ENCODE results near the gene WARS2. TPM values are rescaled to one million over a fixed set of nuclear protein-coding genes. Genes with fewer than 3 reads are reported as not detected.
"Not testable (repeated sequence)": the region's sequence is repeated elsewhere in the genome, so short reads cannot be mapped to it uniquely, and the experiment has no call there.

WARS2 gene
- total RNA-seq, 2 experiments from 2014 or later = 16.0 to 25.2 TPM

DNA sequence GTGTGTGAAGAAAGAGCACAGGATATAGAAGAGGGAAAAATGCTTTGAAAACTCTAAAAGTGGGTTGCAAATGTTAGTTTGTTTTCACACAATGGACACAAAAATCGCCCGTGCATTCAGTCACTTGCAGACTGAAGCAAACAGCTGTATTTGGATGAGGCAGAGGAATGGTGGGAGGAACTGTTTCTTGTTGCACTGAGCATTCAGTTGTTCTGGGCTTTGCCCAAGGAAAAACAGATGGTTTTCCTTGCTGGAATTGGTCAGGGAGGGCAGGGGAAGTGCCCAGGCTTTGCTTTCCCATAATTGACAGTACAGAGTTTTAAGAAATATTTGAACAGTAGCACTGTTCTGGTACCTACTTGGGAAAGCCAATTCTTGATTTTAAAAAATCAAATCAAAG, 19.5 kb upstream of the WARS2 start:
- Mint-ChIP-seq H3K27me3 (no peaks in the 10 kb centered on the region), H3K36me3 (ENCODE audit: low read depth) (peaks cover 66% of the 10 kb centered on the region), H3K9me3 (ENCODE audit: low read depth) (peaks cover 5% of the 10 kb centered on the region), H3K4me3 (no peak overlapping the region), H3K4me1 (no peaks in the 10 kb centered on the region), H3K27ac (no peak overlapping the region)
- DNase-seq (no peak), ATAC-seq (no peak)
- POLR2A ChIA-PET = no interaction called here
- intact Hi-C loops (cut with DNase I, micrococcal nuclease) = no loop called here
- CTCF ChIA-PET = no interaction called here

- ATAC-seq (no peak), DNase-seq (no peak)
- no peak overlapping the region for H3K4me3 Mint-ChIP-seq
- no peak overlapping the region for H3K27ac Mint-ChIP-seq
- intact Hi-C loops (cut with DNase I, micrococcal nuclease) = no loop called here
- H3K9me3 Mint-ChIP-seq (ENCODE audit: low read depth) = peaks cover 5% of the 10 kb centered on the region
- no peaks in the 10 kb centered on the region for H3K27me3 Mint-ChIP-seq
- H3K36me3 Mint-ChIP-seq (ENCODE audit: low read depth) = peaks cover 66% of the 10 kb centered on the region
- H3K4me1 Mint-ChIP-seq = peaks cover 2% of the 10 kb centered on the region
- ChIA-PET POLR2A (no interaction called here), CTCF (no interaction called here)
These were observed 18.7 kb upstream of the WARS2 start for GRCh38 chr1:119159111-119159510.

- peaks cover 71% of the 10 kb centered on the region for H3K36me3 Mint-ChIP-seq (ENCODE audit: low read depth)
- ATAC-seq; H3K4me1 Mint-ChIP-seq; POLR2A ChIA-PET; H3K27ac Mint-ChIP-seq; intact Hi-C loops (cut with DNase I, micrococcal nuclease); H3K9me3 Mint-ChIP-seq (ENCODE audit: low read depth); CTCF ChIA-PET; DNase-seq; H3K27me3 Mint-ChIP-seq; H3K4me3 Mint-ChIP-seq: not testable (repeated sequence)
These were observed 16.3 kb upstream of the WARS2 start for GRCh38 chr1:119156761-119157160.

DNA sequence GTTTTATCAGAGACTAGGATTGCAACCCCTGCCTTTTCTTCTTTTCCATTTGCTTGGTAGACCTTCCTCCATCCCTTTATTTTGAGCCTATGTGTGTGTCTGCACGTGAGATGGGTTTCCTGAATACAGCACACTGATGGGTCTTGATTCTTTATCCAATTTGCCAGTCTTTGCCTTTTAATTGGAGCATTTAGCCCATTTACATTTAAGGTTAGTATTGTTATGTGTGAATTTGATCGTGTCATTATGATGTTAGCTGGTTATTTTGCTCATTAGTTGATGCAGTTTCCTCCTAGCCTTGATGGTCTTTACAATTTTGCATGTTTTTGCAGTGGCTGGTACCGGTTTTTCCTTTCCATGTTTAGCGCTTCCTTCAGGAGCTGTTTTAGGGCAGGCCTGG, 14.6 kb upstream of the WARS2 start:
- ATAC-seq, H3K4me3 Mint-ChIP-seq: not testable (repeated sequence)

GRCh38 chr1:119150150-119150549, 9.7 kb upstream of the WARS2 start:
- peaks cover 2% of the 10 kb centered on the region for H3K4me1 Mint-ChIP-seq
- no peak for DNase-seq
- no peak overlapping the region for H3K4me3 Mint-ChIP-seq
- intact Hi-C loops (cut with DNase I, micrococcal nuclease) = no loop called here
- ChIA-PET CTCF (no interaction called here), POLR2A (no interaction called here)
- H3K27ac Mint-ChIP-seq = no peak overlapping the region
- H3K36me3 Mint-ChIP-seq (ENCODE audit: low read depth) = peaks cover 37% of the 10 kb centered on the region
- no peaks in the 10 kb centered on the region for H3K9me3 Mint-ChIP-seq (ENCODE audit: low read depth)
- ATAC-seq = no peak
- no peaks in the 10 kb centered on the region for H3K27me3 Mint-ChIP-seq

More for the DNA sequence above, 14.6 kb upstream of the WARS2 start:
- DNase-seq; H3K9me3 Mint-ChIP-seq (ENCODE audit: low read depth); H3K4me1 Mint-ChIP-seq; intact Hi-C loops (cut with DNase I, micrococcal nuclease); CTCF ChIA-PET; H3K27ac Mint-ChIP-seq; H3K27me3 Mint-ChIP-seq; POLR2A ChIA-PET: not testable (repeated sequence)
- peaks cover 71% of the 10 kb centered on the region for H3K36me3 Mint-ChIP-seq (ENCODE audit: low read depth)

GRCh38 chr1:119147661-119148090, 7.2 kb upstream of the WARS2 start:
- intact Hi-C loops (cut with DNase I, micrococcal nuclease) = loop anchor here in 1 of 2 experiments (10.0 kb wide), 1 partner anchor 1223 kb away; the partner anchor contains the start of genes GDAP2 and WDR3

GRCh38 chr1:119146466-119146865, 6.0 kb upstream of the WARS2 start:
- POLR2A ChIA-PET = no interaction called here
- Mint-ChIP-seq H3K27me3 (no peaks in the 10 kb centered on the region), H3K4me1 (peaks cover 9% of the 10 kb centered on the region), H3K4me3 (no peak overlapping the region), H3K36me3 (ENCODE audit: low read depth) (peaks cover 30% of the 10 kb centered on the region), H3K9me3 (ENCODE audit: low read depth) (no peaks in the 10 kb centered on the region), H3K27ac (no peak overlapping the region)
- intact Hi-C loops (cut with DNase I, micrococcal nuclease) = loop anchor here in 1 of 2 experiments (10.0 kb wide), 1 partner anchor 1222 kb away; the partner anchor contains the start of genes GDAP2 and WDR3
- peak; percentile 12 for ATAC-seq
- CTCF ChIA-PET = interaction anchor here (0.6 kb wide), 1 partner anchor 335 kb away, joined by 3 read pairs; no protein-coding TSS in a partner anchor
- DNase-seq = no peak

More at GRCh38 chr1:119147661-119148090, 7.2 kb upstream of the WARS2 start:
- ChIA-PET CTCF (no interaction called here), POLR2A (no interaction called here)
- no peaks in the 10 kb centered on the region for H3K27me3 Mint-ChIP-seq
- H3K27ac Mint-ChIP-seq = no peak overlapping the region
- peaks cover 31% of the 10 kb centered on the region for H3K36me3 Mint-ChIP-seq (ENCODE audit: low read depth)
- no peak for DNase-seq
- H3K4me1 Mint-ChIP-seq = peaks cover under 1% of the 10 kb centered on the region
- ATAC-seq = no peak
- no peaks in the 10 kb centered on the region for H3K9me3 Mint-ChIP-seq (ENCODE audit: low read depth)
- H3K4me3 Mint-ChIP-seq = no peak overlapping the region

DNA sequence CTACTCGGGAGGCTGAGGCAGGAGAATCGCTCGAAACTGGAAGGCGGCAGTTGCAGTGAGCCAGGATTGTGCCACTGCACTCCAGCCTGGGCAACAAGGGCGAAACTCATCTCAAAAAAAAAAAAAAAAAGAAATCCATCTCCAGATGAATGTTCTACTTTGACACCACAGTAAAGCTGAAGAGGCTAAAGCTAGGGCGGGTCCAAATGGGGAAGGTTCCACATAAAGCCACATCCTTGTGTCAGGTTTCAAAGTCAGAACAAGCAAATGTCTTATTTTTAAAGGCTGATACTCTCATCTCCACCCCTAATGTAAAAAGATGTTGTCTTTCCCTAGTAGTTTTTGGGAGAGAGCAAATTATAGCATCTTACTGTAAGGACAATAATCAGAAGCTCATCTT, 4.4 kb upstream of the WARS2 start:
- Mint-ChIP-seq H3K27ac (no peak overlapping the region), H3K27me3 (no peaks in the 10 kb centered on the region), H3K4me1 (peaks cover 13% of the 10 kb centered on the region), H3K4me3 (no peak overlapping the region), H3K36me3 (ENCODE audit: low read depth) (peaks cover 26% of the 10 kb centered on the region), H3K9me3 (ENCODE audit: low read depth) (no peaks in the 10 kb centered on the region)
- intact Hi-C loops (cut with DNase I, micrococcal nuclease) = loop anchor here (5.0 to 10.0 kb wide), 5 partner anchors 567 to 1778 kb away; partner anchors contain the start of genes GDAP2 (in 1 of the 2), MAN1A2 (in 1 of the 2), PHGDH (in 1 of the 2) and SEC22B (in 1 of the 2)
- ChIA-PET CTCF (interaction anchor here (0.8 kb wide), 1 partner anchor 103 kb away, joined by 3 read pairs; no protein-coding TSS in a partner anchor), POLR2A (no interaction called here)
- DNase-seq (no peak), ATAC-seq (no peak)

GRCh38 chr1:119143706-119144105, 3.3 kb upstream of the WARS2 start:
- H3K9me3 Mint-ChIP-seq (ENCODE audit: low read depth) = no peaks in the 10 kb centered on the region
- no peak for DNase-seq
- H3K4me1 Mint-ChIP-seq = peaks cover 13% of the 10 kb centered on the region
- H3K36me3 Mint-ChIP-seq (ENCODE audit: low read depth) = peaks cover 26% of the 10 kb centered on the region
- no peak overlapping the region for H3K27ac Mint-ChIP-seq
- ATAC-seq = no peak
- intact Hi-C loops (cut with DNase I, micrococcal nuclease) = loop anchor here (5.0 to 10.0 kb wide), 5 partner anchors 569 to 1776 kb away; partner anchors contain the start of genes GDAP2 (in 1 of the 2), MAN1A2 (in 1 of the 2), PHGDH (in 1 of the 2) and SEC22B (in 1 of the 2)
- no peak overlapping the region for H3K4me3 Mint-ChIP-seq
- no peaks in the 10 kb centered on the region for H3K27me3 Mint-ChIP-seq
- ChIA-PET CTCF (no interaction called here), POLR2A (no interaction called here)

DNA sequence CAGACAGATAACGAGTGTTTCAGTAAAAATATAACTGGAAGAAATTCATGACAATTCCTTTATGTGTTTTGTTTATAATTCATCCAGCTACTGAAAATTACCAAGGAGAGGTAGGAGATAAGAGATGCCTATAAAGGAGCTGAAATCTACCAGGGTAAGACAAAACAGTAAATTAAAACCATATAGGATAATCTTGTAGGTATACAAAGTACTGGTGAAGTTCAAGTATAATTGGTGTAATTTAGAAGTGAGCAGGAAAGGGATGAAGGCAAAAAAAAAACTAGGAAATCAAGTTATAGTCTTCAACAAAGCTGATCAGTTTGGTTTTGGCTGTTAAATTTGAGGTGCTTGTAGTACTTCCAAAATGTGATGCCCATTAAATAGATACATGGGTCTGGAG, 1.2 kb upstream of the WARS2 start:
- H3K4me1 Mint-ChIP-seq = peaks cover 13% of the 10 kb centered on the region
- H3K36me3 Mint-ChIP-seq (ENCODE audit: low read depth) = peaks cover 22% of the 10 kb centered on the region
- no peak for ATAC-seq

GRCh38 chr1:119141020-119141424, 569 bp upstream of the WARS2 start:
- ChIA-PET POLR2A (no interaction called here), CTCF (interaction anchor here (1.2 kb wide), 1 partner anchor 8 kb away, joined by 3 read pairs; no protein-coding TSS in a partner anchor)
- Mint-ChIP-seq H3K4me1 (peaks cover 13% of the 10 kb centered on the region), H3K27ac (no peak overlapping the region), H3K36me3 (ENCODE audit: low read depth) (peaks cover 24% of the 10 kb centered on the region), H3K27me3 (no peaks in the 10 kb centered on the region), H3K9me3 (ENCODE audit: low read depth) (no peaks in the 10 kb centered on the region), H3K4me3 (no peak overlapping the region)
- intact Hi-C loops (cut with DNase I, micrococcal nuclease) = loop anchor here (2.0 to 10.0 kb wide), 6 partner anchors 571 to 1774 kb away; partner anchors contain the start of genes GDAP2 (in 1 of the 2), MAN1A2 (in 1 of the 2), PHGDH (in 1 of the 2) and SEC22B (in 1 of the 2)
- DNase-seq = peak; percentile 71
- peak; percentile 16 for ATAC-seq

More for the DNA sequence above, 1.2 kb upstream of the WARS2 start:
- Mint-ChIP-seq H3K4me3 (no peak overlapping the region), H3K27me3 (no peaks in the 10 kb centered on the region), H3K9me3 (ENCODE audit: low read depth) (no peaks in the 10 kb centered on the region), H3K27ac (peak overlapping the region; percentile 32)
- CTCF ChIA-PET = interaction anchor here (0.6 to 1.2 kb wide), 2 partner anchors 8 to 20 kb away, joined by 3 read pairs; no protein-coding TSS in a partner anchor
- DNase-seq = no peak
- POLR2A ChIA-PET = no interaction called here
- intact Hi-C loops (cut with DNase I, micrococcal nuclease) = loop anchor here (2.0 to 10.0 kb wide), 6 partner anchors 571 to 1774 kb away; partner anchors contain the start of genes GDAP2 (in 1 of the 2), MAN1A2 (in 1 of the 2), PHGDH (in 1 of the 2) and SEC22B (in 1 of the 2)

GRCh38 chr1:119139857-119140176, 636 bp downstream of the WARS2 start:
- peaks cover 21% of the 10 kb centered on the region for H3K36me3 Mint-ChIP-seq (ENCODE audit: low read depth)
- DNase-seq (no peak), ATAC-seq (peak; percentile 28)
- H3K4me1 Mint-ChIP-seq = peaks cover 13% of the 10 kb centered on the region
- intact Hi-C loops (cut with DNase I, micrococcal nuclease) = loop anchor here (1.0 to 10.0 kb wide), 7 partner anchors 572 to 1773 kb away; partner anchors contain the start of genes GDAP2 (in 2 of the 2), WDR3 (in 2 of the 2), MAN1A2 (in 1 of the 2) and PHGDH (in 1 of the 2)
- no peaks in the 10 kb centered on the region for H3K9me3 Mint-ChIP-seq (ENCODE audit: low read depth)
- H3K4me3 Mint-ChIP-seq = no peak overlapping the region
- H3K27me3 Mint-ChIP-seq = no peaks in the 10 kb centered on the region
- ChIA-PET CTCF (interaction anchor here (1.6 kb wide), 1 partner anchor 9 kb away, joined by 3 read pairs; no protein-coding TSS in a partner anchor), POLR2A (no interaction called here)
- no peak overlapping the region for H3K27ac Mint-ChIP-seq

Measured in activated CD4-positive, alpha-beta T cell treated with anti-CD3 and anti-CD28 coated beads for 36 hours (primary cell).